Activated CD4-positive, alpha-beta T cell treated with anti-CD3 and anti-CD28 coated beads for 24 hours (primary cell): Measurements from ENCODE around the gene SRPX2.
A peak's percentile ranks its signal among the peaks of the same experiment; 100 is the strongest.

Experiments
- DNase-seq, 2 donors: peaks; one replicate each; pipeline ENCODE4 v3.0.0-alpha.2; 2020; ENCODE audit warnings: low read depth in 2 of 2

The SRPX2 gene, protein sequence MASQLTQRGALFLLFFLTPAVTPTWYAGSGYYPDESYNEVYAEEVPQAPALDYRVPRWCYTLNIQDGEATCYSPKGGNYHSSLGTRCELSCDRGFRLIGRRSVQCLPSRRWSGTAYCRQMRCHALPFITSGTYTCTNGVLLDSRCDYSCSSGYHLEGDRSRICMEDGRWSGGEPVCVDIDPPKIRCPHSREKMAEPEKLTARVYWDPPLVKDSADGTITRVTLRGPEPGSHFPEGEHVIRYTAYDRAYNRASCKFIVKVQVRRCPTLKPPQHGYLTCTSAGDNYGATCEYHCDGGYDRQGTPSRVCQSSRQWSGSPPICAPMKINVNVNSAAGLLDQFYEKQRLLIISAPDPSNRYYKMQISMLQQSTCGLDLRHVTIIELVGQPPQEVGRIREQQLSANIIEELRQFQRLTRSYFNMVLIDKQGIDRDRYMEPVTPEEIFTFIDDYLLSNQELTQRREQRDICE

DNA sequence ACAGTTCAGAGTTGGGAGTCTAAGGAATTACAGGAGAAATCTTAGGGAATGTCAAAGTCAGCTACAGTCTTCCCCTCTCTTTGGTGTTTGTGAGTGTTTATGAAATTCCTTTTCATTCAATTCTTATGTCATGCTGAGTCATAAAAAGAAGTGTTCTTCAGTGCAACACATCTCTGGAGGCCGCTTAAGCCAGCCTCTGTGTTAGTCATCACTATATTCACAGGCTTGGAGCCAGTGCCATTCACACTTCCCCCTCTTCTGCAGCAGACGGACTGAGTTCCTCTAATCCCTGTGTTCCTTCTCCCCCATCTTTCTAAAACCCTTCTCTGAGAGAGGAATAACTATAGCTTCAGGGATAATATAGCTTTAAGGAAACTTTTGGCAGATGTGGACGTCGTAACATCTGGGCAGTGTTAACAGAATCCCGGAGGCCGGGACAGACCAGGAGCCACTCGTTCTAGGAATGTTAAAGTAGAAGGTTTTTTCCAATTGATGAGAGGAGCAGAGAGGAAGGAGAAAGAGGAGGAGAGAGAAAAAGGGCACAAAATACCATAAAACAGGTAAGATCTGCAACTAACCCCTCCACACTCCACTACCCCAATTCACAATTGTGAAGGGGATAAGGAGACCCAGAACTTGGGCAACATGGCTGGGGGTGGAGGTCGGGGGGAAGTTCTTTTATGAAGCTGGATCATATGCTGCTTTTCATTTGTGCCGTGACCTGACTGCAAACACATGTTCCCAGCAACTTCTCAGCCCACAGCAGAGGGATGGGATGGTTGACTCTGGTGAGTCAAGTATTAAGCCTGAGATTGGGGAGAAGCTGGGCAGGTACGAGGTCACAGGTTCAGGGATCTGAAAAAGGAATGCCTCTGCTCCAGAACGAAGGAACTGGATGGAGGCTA is at the start of gene SRPX2:
TSS of gene SRPX2 (plus strand) at position 244 of the 905 bp plus-strand sequence. CDS start 2,124 bp downstream, outside the sequence.
- DNase-seq: no peak

- no peak for DNase-seq
These were observed 47.4 kb upstream of the SRPX2 start for GRCh38 chrX:100596601-100597000.

DNA sequence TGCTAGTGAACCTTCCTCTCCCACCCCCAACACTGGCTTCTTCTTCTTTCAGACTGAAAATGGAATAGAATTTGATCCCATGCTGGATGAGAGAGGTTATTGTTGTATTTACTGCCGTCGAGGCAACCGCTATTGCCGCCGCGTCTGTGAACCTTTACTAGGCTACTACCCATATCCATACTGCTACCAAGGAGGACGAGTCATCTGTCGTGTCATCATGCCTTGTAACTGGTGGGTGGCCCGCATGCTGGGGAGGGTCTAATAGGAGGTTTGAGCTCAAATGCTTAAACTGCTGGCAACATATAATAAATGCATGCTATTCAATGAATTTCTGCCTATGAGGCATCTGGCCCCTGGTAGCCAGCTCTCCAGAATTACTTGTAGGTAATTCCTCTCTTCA is 44.5 kb upstream of the SRPX2 start:
- DNase-seq: no peak

GRCh38 chrX:100600340-100600739 is 43.7 kb upstream of the SRPX2 start:
- no peak for DNase-seq

GRCh38 chrX:100600758-100601157 is 43.2 kb upstream of the SRPX2 start:
- no peak for DNase-seq

GRCh38 chrX:100606753-100607152 is 37.2 kb upstream of the SRPX2 start:
- DNase-seq: no peak

DNA sequence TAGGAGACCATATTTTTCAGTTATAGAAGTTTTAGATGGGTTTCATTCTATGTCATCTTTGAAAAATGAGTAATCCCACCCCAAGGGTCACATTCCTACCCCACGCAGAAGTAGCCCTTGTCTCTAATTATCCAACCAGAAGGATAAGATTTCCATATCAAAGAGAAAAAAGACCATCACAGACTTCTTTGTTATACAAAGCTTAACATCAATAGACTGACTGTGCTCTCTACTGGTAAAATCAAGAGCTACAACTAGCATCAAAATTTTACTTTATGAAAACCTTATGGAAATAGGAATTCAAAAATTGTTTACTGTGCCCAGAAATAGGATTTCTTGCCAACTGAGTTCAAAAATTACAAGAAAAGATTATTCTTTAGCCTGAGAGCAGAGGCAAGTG is 34.4 kb upstream of the SRPX2 start:
- no peak for DNase-seq

DNA sequence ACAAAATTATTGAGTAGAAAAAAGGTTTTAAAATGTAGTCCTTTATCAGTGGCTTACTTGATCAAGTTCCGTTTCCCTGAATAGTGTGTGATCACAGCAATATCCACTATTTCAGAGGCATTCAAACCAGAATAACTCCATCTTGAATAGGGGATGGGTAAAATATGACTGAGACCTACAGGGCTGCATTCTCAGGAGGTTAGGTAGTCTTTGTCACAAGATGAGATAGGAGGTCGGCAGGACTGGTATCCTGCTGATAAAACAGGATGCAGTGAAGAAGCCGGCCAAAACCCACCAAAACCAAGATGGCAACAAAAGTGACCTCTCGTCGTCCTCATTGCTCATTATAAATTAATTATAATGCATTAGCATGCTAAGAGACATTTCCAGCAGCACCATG is 32.0 kb upstream of the SRPX2 start:
- no peak for DNase-seq

GRCh38 chrX:100615005-100615404 is 29.0 kb upstream of the SRPX2 start:
- no peak for DNase-seq

DNA sequence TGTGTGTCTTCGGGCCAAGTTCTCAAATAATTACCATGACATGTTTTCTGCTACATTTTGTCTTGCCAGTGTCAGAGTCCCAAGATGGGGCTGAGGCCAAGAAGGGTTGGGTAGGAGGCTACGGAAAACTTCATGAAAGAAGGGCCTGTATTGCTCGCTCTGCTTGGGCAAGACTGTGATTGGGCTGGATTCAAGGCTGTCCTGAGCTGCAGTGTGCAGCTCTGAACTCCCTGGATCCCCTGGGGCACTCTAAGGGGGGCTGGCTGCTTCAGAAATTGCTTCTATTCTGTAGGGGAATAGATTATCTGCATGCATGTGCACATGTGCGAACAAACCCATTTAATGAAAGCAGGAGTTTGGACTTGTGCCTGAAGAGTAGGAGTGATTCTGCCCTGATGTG is 21.0 kb upstream of the SRPX2 start:
- no peak for DNase-seq

DNA sequence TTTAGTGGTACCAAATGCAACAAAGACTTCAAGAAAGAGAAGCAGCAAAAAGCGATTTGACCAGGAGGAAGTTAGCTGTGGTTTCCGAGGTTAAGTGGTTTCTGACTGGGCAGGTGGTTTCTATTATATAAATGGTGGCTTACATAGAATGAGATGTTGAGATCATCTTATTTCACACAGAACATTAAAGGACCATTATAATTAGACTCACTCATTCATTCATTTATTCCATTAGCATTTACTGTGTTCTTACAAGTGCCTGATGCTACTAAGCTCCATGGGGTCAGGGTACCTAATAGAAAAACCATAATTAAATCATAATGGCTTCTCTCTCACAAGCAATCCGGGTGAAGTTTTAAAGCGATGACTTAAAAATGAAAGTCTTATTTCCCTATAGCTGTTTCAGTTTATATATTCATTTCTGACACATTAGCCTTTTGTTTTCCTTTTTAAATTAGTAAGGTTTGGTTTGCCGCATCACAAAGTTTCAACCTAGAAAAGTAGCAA is 18.0 kb upstream of the SRPX2 start:
- DNase-seq: no peak

DNA sequence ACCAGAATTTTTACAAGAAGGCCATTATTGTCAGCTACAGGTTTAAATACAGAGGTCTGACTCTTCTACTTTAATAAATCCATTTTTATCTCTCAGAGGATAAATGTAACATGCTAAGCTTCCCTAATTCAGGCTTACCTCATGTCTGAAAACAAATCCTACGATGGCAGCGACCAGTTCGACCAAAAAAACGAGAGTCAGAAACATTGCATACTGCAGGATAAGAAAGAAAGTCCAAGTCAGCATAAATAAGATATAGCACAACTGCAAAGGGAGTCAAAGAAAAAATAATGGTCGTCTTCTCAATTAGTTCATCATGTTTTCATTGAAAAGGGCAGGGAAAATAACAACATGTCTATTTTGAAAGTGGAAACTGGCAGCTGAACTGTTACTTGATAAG is 9.0 kb upstream of the SRPX2 start:
- DNase-seq: no peak

DNA sequence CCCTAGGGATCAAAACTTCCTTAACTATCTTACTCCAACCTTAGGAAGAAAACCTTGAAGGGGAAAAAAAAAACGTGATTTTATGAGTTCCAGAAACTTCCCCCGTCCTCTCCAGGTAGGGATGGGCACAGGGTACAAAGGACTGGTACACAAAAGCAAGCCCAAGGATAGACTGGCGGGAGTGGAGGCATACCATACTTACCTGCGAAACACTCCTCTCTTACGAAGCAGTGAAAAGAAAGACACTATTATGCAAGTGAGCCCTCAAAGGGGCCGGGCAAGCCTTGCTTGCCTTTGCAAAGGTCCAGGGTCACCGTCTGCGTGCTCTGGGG is 8.0 kb upstream of the SRPX2 start:
- no peak for DNase-seq

GRCh38 chrX:100636321-100636991 is 7.5 kb upstream of the SRPX2 start, which contains the start of gene TSPAN6:
TSPAN6 (minus strand) TSS chrX:100636806; CDS start chrX:100636694, 112 bp downstream.
- peak; percentile 69 to 70 for DNase-seq

- no peak for DNase-seq
These were observed 1.7 kb upstream of the SRPX2 start for GRCh38 chrX:100642290-100642689.

DNA sequence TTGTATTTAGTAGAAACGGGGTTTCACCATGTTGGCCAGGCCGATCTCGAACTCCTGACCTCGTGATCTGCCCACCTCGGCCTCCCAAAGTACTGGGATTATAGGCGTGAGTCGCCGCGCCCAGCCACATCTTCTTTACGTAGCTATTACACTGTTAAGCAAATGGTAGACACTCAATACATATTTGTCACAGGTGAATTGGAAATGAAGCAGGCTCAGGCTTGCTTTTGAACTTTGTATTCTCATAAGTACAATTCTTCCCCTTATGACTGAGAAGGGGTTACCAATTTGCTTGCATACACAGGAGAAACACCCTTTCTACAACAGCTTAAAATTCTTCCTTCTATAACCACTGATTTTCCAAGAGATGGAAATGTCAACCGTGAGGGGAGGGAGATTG is 787 bp upstream of the SRPX2 start:
- DNase-seq: no peak

- no peak for DNase-seq
These were observed 1.1 kb downstream of the SRPX2 start for GRCh38 chrX:100645106-100645505.

DNA sequence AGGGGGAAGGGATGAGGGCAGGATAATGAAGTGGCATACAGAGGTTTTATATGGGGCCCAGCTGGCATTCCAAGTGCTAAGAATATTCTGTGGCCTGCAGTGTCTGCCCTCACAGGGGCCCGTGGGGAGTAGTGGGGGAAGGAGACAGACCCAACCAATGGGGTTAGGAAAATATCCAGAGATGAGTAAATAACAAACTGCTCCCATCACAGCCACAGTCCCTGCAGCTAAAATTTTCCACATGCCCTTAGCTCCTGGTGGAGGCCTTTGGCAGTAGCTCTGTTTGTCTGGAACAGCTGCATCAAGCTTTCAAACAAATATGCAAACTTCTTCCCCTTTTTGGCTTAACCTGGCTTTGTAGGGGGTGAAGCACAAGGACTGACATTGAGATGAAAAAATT is 3.1 kb downstream of the SRPX2 start:
- no peak for DNase-seq

- no peak for DNase-seq
These were observed 3.7 kb downstream of the SRPX2 start for GRCh38 chrX:100647739-100648138.

- no peak for DNase-seq
These were observed 4.7 kb downstream of the SRPX2 start for GRCh38 chrX:100648458-100649417.
